HG02938 (cell line): ENCODE measurements around the gene DSTN.
"Not testable (repeated sequence)": the region's sequence is repeated elsewhere in the genome, so short reads cannot be mapped to it uniquely, and the experiment has no call there.

Experiments
- ATAC-seq: cut with Tn5 transposase; IDR thresholded peaks from one replicate; pipeline ENCODE4 v1.9.1; 2021; ENCODE audit warnings: mild to moderate bottlenecking, moderate library complexity; ENCODE audit not compliant: unreplicated experiment

Gene DSTN

DNA sequence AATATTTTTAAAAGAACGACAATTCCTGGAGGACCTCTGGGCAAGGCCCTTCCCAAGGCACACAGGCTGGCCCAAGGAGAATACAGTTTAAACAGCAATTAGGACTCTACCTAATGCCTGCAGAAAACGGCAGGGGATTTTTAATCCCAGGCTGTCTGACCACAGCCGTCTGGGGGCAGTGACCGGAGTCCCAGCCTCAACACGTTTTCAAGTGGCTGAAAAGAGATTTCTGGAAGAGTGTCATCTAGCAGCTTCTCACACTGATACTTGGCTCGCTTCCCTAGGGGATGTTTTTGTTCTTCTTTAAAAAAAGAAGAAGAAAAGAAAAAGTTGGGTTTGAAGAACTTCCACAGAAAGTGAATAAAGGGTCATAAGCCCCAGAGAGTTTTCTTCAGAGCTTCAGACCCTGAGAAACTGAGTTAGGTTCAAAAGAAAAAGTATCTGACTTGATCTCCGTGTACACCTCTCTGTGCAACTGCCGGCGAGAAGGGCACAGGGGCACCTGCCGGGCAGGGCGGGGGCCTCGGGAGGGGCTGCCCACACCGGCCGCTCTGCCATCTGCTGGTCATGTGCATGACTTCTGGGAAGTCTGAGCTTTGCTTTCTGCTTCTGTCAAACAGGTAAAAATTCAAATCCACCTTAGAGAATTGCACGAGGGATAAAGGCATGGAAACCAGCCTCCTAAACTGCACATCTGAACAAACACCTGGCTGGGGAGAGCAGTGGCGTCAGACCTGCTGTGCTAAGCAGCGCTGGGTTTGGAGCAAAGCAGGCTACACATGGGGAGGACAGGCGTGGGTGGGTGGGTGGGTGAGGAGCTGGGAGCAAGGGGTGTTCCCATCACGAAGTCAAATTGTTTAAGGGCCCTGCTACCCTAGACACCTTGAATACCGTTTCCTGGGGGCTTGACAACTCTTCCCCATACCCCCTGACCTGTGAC is 79.2 kb downstream of the DSTN start:
- no peak for ATAC-seq

DNA sequence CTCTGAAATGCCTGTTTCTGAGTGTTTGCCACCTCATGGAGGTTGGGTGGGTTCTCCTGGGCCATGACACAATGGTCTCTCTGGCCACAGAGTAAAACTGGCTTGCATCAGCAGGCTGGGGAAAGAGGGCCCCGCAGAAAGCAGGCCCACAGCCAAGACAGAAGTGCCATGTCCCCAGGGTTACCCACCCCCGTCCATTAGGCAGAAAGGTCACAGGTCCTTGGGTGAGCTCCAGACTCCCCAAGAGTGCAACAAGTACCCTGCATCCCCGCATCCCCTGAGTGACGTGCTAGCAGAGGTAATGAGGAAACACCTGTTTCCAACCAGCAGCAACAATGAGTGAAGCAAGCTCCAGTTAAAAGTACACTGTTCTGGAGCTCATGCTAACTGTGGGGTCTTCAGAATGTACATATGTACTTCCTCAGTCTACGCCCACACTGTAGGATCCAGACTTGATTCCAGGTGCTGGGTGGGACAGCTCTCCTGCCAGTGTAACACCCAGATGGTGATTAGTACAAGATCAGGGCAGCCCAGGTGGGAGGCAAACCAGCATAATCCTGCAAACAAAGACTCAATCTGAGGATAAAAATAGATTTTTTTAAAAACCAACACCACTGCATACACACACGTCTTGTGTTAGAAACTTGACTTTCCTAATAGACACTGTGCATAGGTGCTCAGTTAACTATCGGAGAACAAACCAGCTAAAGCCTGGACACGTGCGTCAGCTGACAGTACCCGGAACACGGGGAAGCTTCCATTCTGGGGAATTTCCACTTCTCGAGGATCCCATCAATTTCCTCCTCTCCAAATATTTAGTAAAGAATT is 80.6 kb downstream of the DSTN start:
- no peak for ATAC-seq

DNA sequence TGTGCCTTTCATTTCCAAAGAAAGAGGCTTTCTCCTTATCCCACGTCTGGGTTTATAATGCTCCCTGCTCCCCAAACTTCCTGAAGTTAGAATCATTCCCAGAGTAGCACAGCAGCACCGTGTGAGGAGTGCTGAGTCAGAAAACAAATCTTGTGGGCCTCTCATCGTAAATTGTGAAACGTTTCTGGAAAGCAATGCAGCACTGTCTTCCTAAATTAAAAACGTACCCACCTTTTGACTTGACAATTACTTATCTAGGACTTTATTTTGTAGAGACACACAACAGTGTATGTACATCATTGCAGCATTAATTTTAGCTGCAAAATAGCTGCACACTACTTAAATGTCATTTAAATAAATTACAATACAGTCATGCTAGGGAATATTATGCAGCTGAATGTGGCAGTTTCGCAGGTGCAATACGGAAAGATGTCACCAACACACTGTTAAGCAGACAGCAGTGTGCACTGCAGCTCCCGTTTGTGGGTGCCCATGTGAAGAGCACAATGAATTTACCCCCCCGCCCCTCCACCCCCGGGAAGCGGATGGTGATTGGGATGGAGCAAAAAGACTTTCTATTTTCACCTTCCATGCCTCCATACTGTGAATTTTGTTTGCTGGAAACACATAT is 81.4 kb downstream of the DSTN start:
- ATAC-seq = no peak

DNA sequence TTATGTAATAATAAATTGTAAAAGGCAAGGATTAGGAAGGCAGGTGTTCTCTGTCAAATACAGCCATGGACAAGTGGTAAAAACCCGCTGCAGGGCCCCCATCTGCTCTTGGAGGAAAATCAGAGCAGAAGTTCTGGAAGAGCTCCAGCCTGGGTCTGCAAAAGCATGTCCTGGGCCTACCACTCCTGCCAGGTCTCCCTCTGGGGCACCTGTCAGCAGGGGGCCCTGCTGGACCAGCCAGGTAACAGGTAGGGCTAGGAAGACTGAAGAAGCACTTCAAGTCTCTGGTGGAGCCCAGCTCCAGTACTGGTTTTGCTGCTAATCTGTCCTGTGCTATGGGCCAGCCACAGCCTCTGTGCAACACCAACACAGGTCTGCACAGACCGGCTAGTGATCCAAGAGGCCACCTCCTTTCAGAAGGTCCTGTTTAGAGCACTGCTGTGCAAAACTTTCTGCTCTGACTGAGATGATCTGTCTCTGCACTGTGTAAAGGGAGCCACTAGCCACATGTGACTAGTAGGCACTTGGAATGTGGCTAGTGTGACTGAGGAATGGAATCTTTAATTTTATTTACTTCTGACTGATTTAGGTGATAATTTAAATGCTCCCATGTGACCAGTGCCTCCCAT is 82.0 kb downstream of the DSTN start:
- ATAC-seq = no peak

DNA sequence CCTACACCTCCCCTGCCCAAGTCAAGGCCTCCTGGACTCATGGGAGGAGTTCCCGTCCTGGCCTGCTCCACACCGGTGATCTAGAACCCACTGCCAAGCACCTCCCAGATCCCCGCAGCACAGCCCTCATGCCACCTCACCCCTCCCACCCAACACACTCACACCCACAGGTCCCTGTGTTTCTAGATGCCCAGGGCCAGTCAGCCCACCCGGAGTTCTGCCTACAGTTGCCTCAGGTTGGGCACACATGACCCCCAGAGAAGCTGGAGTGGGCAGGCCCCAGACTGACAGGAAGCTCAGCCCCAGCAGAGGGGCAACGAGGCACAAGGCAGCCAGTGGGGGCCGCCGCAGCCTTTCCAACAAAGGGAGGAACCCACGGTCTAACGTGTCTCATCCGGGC is 82.5 kb downstream of the DSTN start:
- ATAC-seq = no peak

DNA sequence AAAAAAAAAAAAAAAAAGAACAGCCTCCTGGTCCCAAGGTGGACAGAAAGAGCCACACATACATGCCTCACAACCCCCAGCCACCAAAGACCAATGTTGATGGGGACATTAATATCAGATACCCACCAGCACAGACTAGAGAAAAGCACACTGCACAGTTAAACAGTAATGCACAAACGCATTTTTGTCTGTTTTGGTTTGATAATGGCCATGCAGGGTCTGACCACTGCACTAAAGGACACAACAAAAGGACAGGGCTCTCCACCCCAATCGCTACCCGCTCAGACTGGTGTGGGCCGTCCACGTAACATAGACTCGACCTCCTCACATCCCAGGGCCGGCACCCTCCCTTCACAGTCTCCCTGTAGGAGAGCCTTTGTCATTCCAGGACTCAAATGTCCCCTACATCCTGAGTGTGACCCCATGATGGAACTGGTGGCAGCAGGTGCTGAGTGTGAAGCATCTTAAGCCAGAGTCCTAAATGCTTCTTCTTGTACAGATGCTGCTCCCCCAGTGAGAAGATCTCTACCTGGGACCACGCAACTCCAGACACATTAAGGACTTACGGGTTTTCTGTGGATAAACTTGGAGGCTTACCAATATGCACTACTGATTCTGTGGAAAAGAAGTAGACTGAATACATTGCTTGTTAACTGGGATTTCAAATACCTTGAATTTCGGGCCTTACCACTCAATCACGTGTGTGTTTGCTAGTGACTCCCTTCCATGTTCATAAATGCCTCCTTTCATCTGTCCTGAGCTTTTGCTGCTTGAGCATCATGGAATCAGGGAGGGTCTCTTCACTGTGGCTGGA is 84.2 kb downstream of the DSTN start:
- ATAC-seq = no peak

DNA sequence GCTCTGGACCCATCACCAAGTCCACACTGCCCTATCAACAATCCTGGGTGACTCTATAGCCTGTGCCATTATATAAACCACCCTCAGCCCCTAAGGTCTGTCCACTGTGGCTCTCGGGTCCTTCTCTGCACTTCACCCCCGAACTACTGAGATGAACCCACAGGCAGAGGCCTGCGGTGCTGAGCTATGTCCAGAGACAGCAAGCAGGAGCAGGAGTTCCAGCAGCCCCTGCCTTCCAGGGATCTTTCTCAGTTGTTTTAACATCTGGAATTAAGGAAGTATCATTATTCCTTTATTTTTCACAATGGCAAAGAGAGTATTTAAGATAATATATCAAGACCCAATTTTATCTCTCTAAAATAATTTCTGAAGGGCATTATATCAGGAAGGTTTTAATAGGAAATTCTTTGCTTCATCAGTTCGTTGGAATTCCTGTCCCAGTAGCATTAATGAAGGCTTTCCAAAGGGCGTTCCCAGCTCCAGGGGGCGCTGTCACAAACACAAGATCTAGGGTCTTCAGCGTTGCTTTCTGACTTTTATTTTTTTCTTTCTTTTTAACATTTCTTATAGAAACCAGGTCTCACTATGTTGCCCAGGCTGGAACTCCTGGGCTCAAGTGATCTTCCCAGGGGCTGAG is 84.9 kb downstream of the DSTN start:
- ATAC-seq = no peak

DNA sequence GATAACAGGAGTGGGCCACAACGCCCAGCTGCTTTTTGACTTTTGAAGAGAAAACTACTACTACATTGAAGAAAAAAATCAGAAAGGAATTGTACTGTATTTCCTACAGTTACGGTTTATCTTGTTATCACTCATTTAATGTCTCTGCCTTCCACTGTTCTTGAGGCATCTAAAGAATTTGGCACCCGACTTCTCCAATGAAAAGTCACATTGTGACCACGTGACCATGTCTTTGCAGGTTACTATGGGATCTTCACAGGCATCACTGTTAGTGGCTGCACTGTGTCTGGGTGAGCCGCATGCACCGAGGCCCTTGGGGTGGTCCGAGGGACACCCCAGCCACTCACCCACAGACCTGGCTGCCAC is 85.4 kb downstream of the DSTN start:
- ATAC-seq = no peak

DNA sequence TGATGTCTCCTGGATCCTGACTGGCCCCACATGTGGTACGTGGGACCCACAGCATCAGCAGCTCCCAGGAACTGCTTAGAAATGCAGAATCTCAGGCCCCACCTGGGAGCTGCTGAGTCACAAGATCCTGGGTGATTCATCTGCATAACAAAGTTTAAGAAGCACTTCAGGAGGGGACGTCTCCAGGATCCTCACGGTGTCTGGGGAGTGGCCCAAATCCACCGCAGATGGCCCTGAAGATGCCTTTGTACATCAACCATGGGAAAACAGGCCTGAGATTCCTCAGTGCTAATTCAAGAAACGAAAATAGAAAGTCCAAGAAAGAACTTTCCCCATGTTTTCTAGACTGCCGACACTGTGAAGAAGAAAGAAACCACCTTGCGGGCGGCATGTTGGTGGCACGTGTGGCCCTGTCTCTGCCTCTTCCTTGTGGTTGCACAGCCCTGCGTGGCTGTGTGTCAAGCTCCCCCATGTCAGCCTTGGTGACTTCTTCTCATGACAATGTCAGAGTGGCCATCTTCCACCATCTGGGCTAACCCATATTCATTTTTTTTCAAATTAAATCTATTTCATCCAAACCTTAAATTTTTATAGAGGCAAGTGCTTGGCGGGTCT is 86.1 kb downstream of the DSTN start:
- no peak for ATAC-seq

DNA sequence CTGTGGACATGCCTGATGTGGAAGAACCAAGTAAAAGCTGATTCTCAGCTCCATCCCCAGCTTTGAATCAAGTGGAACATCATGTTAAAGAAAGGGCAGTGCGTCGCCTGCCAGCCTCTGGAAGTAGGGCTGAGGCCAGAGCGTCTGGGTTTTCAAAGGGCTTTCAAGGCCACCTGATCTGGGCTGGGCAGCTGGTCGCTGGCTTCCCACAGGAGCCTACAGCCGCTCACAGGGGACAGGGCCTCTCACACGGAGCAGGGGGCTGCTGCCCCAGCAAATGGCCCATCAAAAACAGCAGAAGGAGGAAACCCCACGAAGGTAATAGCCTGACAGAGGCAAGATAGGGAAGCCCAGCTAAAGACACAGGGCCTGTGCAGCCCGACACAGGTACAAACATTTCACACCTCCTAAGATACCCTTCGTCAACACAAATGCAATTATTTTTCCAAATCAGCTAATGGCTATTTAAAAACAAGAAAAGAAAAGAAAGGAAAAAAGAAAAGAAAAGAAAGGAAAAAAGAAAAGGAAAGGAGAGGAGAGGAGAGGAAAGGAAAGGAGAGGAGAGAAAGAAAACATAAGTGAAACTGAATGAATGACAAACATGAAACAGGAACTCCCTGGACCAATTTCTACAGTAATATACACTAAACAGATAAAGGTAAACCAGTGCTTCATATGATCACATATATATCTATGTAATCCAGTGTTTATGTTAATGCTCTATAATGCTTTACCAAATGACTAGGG is 87.4 kb downstream of the DSTN start:
- no peak for ATAC-seq

DNA sequence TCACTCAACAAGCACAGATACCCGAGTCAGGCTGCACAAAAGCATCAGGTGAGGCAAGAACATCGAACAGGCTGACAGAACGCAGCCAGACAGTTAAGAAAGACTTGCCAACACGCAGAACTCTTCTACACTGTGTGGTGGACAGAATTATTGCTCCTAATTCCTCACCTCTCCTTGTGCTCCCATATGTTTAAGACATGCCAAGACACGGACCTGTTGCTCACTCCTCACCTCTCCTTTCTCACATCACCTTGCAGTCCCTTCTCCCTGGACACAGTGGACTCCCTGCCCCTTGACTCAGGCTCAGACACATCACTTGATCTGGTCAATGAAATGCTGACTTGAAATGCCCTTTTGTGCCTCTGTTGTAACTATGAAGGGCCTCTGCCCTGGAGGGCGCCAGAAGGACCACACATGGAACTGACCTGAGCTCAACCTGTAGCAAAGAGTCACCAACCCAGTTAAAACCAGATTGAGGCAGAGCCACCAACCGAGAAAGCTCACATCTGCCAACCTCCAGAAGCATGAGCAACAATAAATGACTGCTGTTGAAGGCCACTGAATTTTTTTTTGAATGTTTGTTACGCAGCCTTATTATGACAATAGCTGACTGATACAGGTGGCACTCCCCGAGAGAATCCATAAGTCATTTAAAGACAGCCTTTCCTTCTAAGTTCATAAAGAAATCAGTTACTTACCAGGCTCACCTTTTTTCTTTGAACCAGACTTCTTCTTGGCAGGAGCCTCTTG is 88.2 kb downstream of the DSTN start:
- no peak for ATAC-seq

DNA sequence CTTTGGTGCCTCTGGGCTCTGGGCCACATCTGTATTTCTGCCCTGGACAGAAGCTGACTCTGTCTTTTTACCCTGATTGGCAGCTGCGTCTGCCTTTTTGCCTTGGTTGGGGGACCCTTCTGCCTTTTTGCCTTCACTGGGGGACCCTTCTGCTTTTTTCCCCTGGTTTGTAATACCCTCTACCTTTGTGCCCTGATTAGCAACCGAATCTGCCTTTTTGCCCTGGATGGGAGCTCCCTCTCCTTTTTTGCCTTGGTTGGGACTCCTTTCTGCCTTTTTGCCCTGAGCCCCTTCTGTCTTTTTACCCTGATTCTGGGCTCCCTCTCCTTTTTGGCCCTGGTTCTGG is 88.7 kb downstream of the DSTN start:
- no peak for ATAC-seq

DNA sequence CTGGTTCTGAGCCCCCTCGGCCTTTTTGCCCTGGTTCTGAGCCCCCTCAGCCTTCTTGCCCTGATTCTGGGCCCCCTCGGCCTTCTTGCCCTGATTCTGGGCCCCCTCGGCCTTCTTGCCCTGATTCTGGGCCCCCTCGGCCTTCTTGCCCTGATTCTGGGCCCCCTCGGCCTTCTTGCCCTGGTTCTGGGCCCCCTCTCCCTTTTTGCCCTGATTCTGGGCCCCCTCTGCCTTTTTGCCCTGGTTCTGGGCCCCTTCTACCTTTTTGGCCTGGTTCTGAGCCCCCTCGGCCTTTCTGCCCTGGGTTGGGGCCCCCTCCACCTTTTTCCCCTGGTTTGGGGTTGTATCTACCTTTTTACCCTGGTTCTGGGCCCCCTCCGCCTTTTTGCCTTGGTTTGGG is 89.5 kb downstream of the DSTN start:
- not testable (repeated sequence) for ATAC-seq
